Calu3 (cell line): Measurements from ENCODE around the gene MYO1H. TPM values are rescaled to one million over a fixed set of nuclear protein-coding genes. Genes with fewer than 3 reads are reported as not detected.

Source experiments
- BruUV-seq: library from RNA; stranded (reverse); fragments of 400-500 nt; replicated peaks from 2 replicates; lab custom pipeline; 2021; lab: Mats Ljungman, UMichigan
- CTCF ChIA-PET: fragments of 300-600 bp; sonication (Branson Sonifier 250); formaldehyde crosslinking; loops from one replicate; lab custom pipeline; 2022; ENCODE audit warnings: antibody characterized with exemption; lab: Charles Lee
- DNase-seq: peaks from one replicate; pipeline ENCODE4 v3.0.0; 2022
- H3K27ac Mint-ChIP-seq: one replicate; pipeline ENCODE4 v1.8.0; 2022; ENCODE audit warnings: mixed read lengths; ENCODE audit not compliant: unreplicated experiment
- H3K27me3 Mint-ChIP-seq: one replicate; pipeline ENCODE4 v1.8.0; 2022; ENCODE audit warnings: mixed read lengths; ENCODE audit not compliant: unreplicated experiment
- H3K36me3 Mint-ChIP-seq: one replicate; pipeline ENCODE4 v1.8.0; 2022; ENCODE audit warnings: mild to moderate bottlenecking, moderate library complexity, mixed read lengths; ENCODE audit not compliant: insufficient read depth, unreplicated experiment
- H3K4me1 Mint-ChIP-seq: one replicate; pipeline ENCODE4 v1.8.0; 2022; ENCODE audit warnings: mild to moderate bottlenecking, low read depth, mixed read lengths; ENCODE audit not compliant: unreplicated experiment
- H3K4me3 Mint-ChIP-seq: one replicate; pipeline ENCODE4 v1.8.0; 2022; ENCODE audit warnings: mild to moderate bottlenecking, low read depth, moderate library complexity, mixed read lengths; ENCODE audit not compliant: unreplicated experiment
- H3K9me3 Mint-ChIP-seq: one replicate; pipeline ENCODE4 v1.8.0; 2022; ENCODE audit warnings: low read depth, mixed read lengths; ENCODE audit not compliant: unreplicated experiment
- CTCF ChIP-seq: fragments of 200-600 bp; IDR thresholded peaks from one replicate; pipeline ENCODE4 v1.8.0; 2022; ENCODE audit warnings: antibody characterized with exemption; ENCODE audit not compliant: unreplicated experiment
- intact Hi-C: fragments of 100-400 bp; cut with micrococcal nuclease; formaldehyde crosslinking; loops from one replicate; pipeline ENCODE4 v1.10.0; 2022; ENCODE audit not compliant: unreplicated experiment
- total RNA-seq: library from RNA; stranded (reverse); gene quantifications from 2 replicates; pipeline ENCODE4 v1.2.3, GENCODE V29; 2022

Gene MYO1H
- total RNA-seq, 1 experiment from 2014 or later = not detected

GRCh38 chr12:109387425-109388166 lies 39.9 kb downstream of the MYO1H start:
- Mint-ChIP-seq H3K9me3 (no peaks in the 10 kb centered on the region), H3K4me3 (no peak overlapping the region), H3K4me1 (peaks cover 15% of the 10 kb centered on the region), H3K27me3 (peaks cover 71% of the 10 kb centered on the region), H3K36me3 (no peaks in the 10 kb centered on the region), H3K27ac (no peak overlapping the region)
- BruUV-seq = no TSS peak
- intact Hi-C loops = no loop called here
- peak; percentile 43 for DNase-seq
- CTCF ChIA-PET = no interaction called here
- peak; percentile 9 for TF ChIP-seq CTCF

- no TSS peak for BruUV-seq
- CTCF ChIA-PET = no interaction called here
- DNase-seq = no peak
- H3K4me3 Mint-ChIP-seq = no peak overlapping the region
- no peaks in the 10 kb centered on the region for H3K9me3 Mint-ChIP-seq
- H3K4me1 Mint-ChIP-seq = peaks cover 15% of the 10 kb centered on the region
- H3K27ac Mint-ChIP-seq = no peak overlapping the region
- no peaks in the 10 kb centered on the region for H3K36me3 Mint-ChIP-seq
- peaks cover 71% of the 10 kb centered on the region for H3K27me3 Mint-ChIP-seq
- intact Hi-C loops = no loop called here
- TF ChIP-seq CTCF = no peak
These were observed 40.5 kb downstream of the MYO1H start for GRCh38 chr12:109388167-109388563.

GRCh38 chr12:109389146-109389545 lies 41.4 kb downstream of the MYO1H start:
- CTCF ChIA-PET = interaction anchor here (0.7 to 1.2 kb wide), 2 partner anchors 14 to 125 kb away, joined by 3 to 5 read pairs; no protein-coding TSS in a partner anchor
- H3K4me3 Mint-ChIP-seq = no peak overlapping the region
- no peaks in the 10 kb centered on the region for H3K36me3 Mint-ChIP-seq
- H3K9me3 Mint-ChIP-seq = no peaks in the 10 kb centered on the region
- no peak for TF ChIP-seq CTCF
- DNase-seq = no peak
- H3K4me1 Mint-ChIP-seq = peaks cover 15% of the 10 kb centered on the region
- no TSS peak for BruUV-seq
- H3K27ac Mint-ChIP-seq = no peak overlapping the region
- intact Hi-C loops = no loop called here
- peaks cover 71% of the 10 kb centered on the region for H3K27me3 Mint-ChIP-seq

- CTCF ChIA-PET = interaction anchor here (0.6 to 1.3 kb wide), 6 partner anchors 8 to 282 kb away, joined by 3 to 10 read pairs (median 3); no protein-coding TSS in a partner anchor
- intact Hi-C loops = no loop called here
- H3K4me1 Mint-ChIP-seq = no peaks in the 10 kb centered on the region
- peaks cover 48% of the 10 kb centered on the region for H3K27me3 Mint-ChIP-seq
- BruUV-seq = no TSS peak
- no peak overlapping the region for H3K4me3 Mint-ChIP-seq
- H3K36me3 Mint-ChIP-seq = no peaks in the 10 kb centered on the region
- no peaks in the 10 kb centered on the region for H3K9me3 Mint-ChIP-seq
- no peak overlapping the region for H3K27ac Mint-ChIP-seq
- peak; percentile 55 for DNase-seq
- peak; percentile 72 for TF ChIP-seq CTCF
These were observed 46.0 kb downstream of the MYO1H start for GRCh38 chr12:109393437-109394345.
